ENCODE results near the gene KREMEN2. TPM values are rescaled to one million over a fixed set of nuclear protein-coding genes. Genes with fewer than 3 reads are reported as not detected.

Gene KREMEN2
- total and polyA plus RNA-seq, 2 of the 13 experiments (the other 11 are each of a cell fraction or from before 2014, with no cell fraction given) = 0.48 to 1.2 TPM

GRCh38 chr16:2980227-2981176 lies 16.4 kb downstream of the KREMEN2 start, which contains the start of gene PKMYT1 (continued):
- TF ChIP-seq IRF9 (CRISPR knock-in tag; IDR thresholded peaks at IDR 0.05; ENCODE audit: borderline replicate concordance) (peak; percentile 30; the same call in 1 of the 2 replicates), PAX8 (CRISPR knock-in tag; IDR thresholded peaks at IDR 0.05; ENCODE audit: borderline replicate concordance) (no peak), ZNF768 (CRISPR knock-in tag; IDR thresholded peaks at IDR 0.05) (no peak; the same call in 1 of the 2 replicates), ATF6 (CRISPR knock-in tag; conservative IDR thresholded peaks at IDR 0.05) (no peak), RFX3 (CRISPR knock-in tag; IDR thresholded peaks at IDR 0.05) (no peak), ZNF782 (CRISPR knock-in tag; IDR thresholded peaks at IDR 0.05; ENCODE audit: borderline replicate concordance) (0 out of 2 replicates have a peak, but pooled peaks have one; percentile 81), DDIT3 (CRISPR knock-in tag; IDR thresholded peaks at IDR 0.05) (no peak), DMAP1 (CRISPR knock-in tag; IDR thresholded peaks at IDR 0.05) (peak; percentile 58), ZFYVE20 (CRISPR knock-in tag; IDR thresholded peaks at IDR 0.05; ENCODE audit: borderline replicate concordance, low read depth) (0 out of 2 replicates have a peak, but pooled peaks have one; percentile 15), ZNF800 (CRISPR knock-in tag; IDR thresholded peaks at IDR 0.05) (peak; percentile 13; the same call in 1 of the 2 replicates)
- TF ChIP-seq, protein P1, sequence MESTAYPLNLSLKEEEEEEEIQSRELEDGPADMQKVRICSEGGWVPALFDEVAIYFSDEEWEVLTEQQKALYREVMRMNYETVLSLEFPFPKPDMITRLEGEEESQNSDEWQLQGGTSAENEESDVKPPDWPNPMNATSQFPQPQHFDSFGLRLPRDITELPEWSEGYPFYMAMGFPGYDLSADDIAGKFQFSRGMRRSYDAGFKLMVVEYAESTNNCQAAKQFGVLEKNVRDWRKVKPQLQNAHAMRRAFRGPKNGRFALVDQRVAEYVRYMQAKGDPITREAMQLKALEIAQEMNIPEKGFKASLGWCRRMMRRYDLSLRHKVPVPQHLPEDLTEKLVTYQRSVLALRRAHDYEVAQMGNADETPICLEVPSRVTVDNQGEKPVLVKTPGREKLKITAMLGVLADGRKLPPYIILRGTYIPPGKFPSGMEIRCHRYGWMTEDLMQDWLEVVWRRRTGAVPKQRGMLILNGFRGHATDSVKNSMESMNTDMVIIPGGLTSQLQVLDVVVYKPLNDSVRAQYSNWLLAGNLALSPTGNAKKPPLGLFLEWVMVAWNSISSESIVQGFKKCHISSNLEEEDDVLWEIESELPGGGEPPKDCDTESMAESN (CRISPR knock-in tag; conservative IDR thresholded peaks at IDR 0.05) = 0 out of 2 replicates have a peak, but pooled peaks have one; percentile 52
- TF ChIP-seq, protein P2, sequence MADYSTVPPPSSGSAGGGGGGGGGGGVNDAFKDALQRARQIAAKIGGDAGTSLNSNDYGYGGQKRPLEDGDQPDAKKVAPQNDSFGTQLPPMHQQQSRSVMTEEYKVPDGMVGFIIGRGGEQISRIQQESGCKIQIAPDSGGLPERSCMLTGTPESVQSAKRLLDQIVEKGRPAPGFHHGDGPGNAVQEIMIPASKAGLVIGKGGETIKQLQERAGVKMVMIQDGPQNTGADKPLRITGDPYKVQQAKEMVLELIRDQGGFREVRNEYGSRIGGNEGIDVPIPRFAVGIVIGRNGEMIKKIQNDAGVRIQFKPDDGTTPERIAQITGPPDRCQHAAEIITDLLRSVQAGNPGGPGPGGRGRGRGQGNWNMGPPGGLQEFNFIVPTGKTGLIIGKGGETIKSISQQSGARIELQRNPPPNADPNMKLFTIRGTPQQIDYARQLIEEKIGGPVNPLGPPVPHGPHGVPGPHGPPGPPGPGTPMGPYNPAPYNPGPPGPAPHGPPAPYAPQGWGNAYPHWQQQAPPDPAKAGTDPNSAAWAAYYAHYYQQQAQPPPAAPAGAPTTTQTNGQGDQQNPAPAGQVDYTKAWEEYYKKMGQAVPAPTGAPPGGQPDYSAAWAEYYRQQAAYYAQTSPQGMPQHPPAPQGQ (CRISPR knock-in tag; IDR thresholded peaks at IDR 0.05; ENCODE audit: borderline replicate concordance) = no peak

Data from HepG2 (cell line).